Measurements from ENCODE around the gene RHBDF2. TPM values are rescaled to one million over a fixed set of nuclear protein-coding genes. Genes with fewer than 3 reads are reported as not detected.
"Not testable (repeated sequence)": the region's sequence is repeated elsewhere in the genome, so short reads cannot be mapped to it uniquely, and the experiment has no call there.

RHBDF2 gene
- total RNA-seq, 1 experiment from 2014 or later: 19.7 TPM

GRCh38 chr17:76534831-76535732 is 33.9 kb upstream of the RHBDF2 start:
- TF ChIP-seq CTCF (conservative IDR thresholded peaks at IDR 0.05): no peak
- Histone ChIP-seq H4K91ac (ENCODE audit: insufficient read length, low read depth, low read length) (no peak overlapping the region), H3K4me1 (ENCODE audit: insufficient read depth, low read length) (no peaks in the 10 kb centered on the region), H3K79me1 (ENCODE audit: insufficient read depth, low read depth, low read length, poor library complexity, severe bottlenecking) (no peaks in the 10 kb centered on the region), H2AK5ac (ENCODE audit: insufficient read length, low read length) (no peak overlapping the region), H3T11ph (ENCODE audit: low read length) (no peak overlapping the region), H2AFZ (ENCODE audit: low read length) (no peak overlapping the region), H4K8ac (replicated peaks; ENCODE audit: insufficient read length, low read depth, low read length) (no peak overlapping the region), H3K9ac (ENCODE audit: extremely low read depth, insufficient read length, low read length) (no peak overlapping the region), H3K9me3 (ENCODE audit: control insufficient read depth, low read depth, low read length) (no peaks in the 10 kb centered on the region), H3K4ac (ENCODE audit: low read depth, low read length) (no peak overlapping the region), H2BK120ac (ENCODE audit: low read depth, low read length, poor library complexity, severe bottlenecking) (no peak overlapping the region), H2BK5ac (ENCODE audit: insufficient read length, low read length) (no peak overlapping the region), H3K14ac (ENCODE audit: insufficient read depth, low read length) (no peak overlapping the region; the same call in 1 of the 2 replicates), H3K27me3 (ENCODE audit: insufficient read depth, low read length) (peaks cover 20% of the 10 kb centered on the region; the same call in 1 of the 2 replicates), H2BK20ac (ENCODE audit: low read depth, low read length, poor library complexity, severe bottlenecking) (no peak overlapping the region), H3K23ac (ENCODE audit: insufficient read length, low read depth, low read length) (no peak overlapping the region), H3K23me2 (ENCODE audit: insufficient read length, low read depth, low read length, poor library complexity, severe bottlenecking) (peaks cover 7% of the 10 kb centered on the region), H2BK12ac (ENCODE audit: insufficient read length, low read depth, low read length) (no peak overlapping the region), H4K5ac (ENCODE audit: insufficient read length, low read depth, low read length) (no peak overlapping the region), H3K56ac (ENCODE audit: insufficient read length, low read depth, low read length) (no peak overlapping the region), H3K27ac (ENCODE audit: insufficient read length, low read depth, low read length) (no peak overlapping the region), H4K20me1 (ENCODE audit: control insufficient read depth, insufficient read depth, insufficient read length) (peaks cover 4% of the 10 kb centered on the region), H2BK15ac (ENCODE audit: low read depth, low read length) (no peak overlapping the region), H3K18ac (ENCODE audit: insufficient read length, low read depth, low read length) (no peak overlapping the region), H3K79me2 (ENCODE audit: insufficient read depth, low read length) (no peaks in the 10 kb centered on the region), H3K4me2 (ENCODE audit: insufficient read depth, insufficient read length, low read length) (no peak overlapping the region)
- no peak for DNase-seq
- Mint-ChIP-seq H3K27me3 (ENCODE audit: low read depth) (peaks cover 65% of the 10 kb centered on the region), H3K36me3 (ENCODE audit: insufficient read depth in 1 of 3, low read depth in 3 of 3) (no peaks in the 10 kb centered on the region), H3K9me3 (no peaks in the 10 kb centered on the region), H3K4me1 (peaks cover 12 to 30% of the 10 kb centered on the region in 2 experiments), H3K4me3 (no peak overlapping the region), H3K27ac (no peak overlapping the region; a peak in 2 of 7 replicates)
- WGBS (ENCODE audit: extremely low coverage, insufficient read length, low lambda C conversion rate): no CpG with 5 or more reads among the region's 7 CpGs

- H4K8ac ChIP-seq (replicated peaks; ENCODE audit: insufficient read length, low read depth, low read length); H3K18ac ChIP-seq (ENCODE audit: insufficient read length, low read depth, low read length); H2BK12ac ChIP-seq (ENCODE audit: insufficient read length, low read depth, low read length); H3K27ac ChIP-seq (ENCODE audit: insufficient read length, low read depth, low read length); H3K23me2 ChIP-seq (ENCODE audit: insufficient read length, low read depth, low read length, poor library complexity, severe bottlenecking); H3K79me2 ChIP-seq (ENCODE audit: insufficient read depth, low read length); H3K23ac ChIP-seq (ENCODE audit: insufficient read length, low read depth, low read length); H3K4me1 ChIP-seq (ENCODE audit: insufficient read depth, low read length); H2BK120ac ChIP-seq (ENCODE audit: low read depth, low read length, poor library complexity, severe bottlenecking); H3K36me3 Mint-ChIP-seq (ENCODE audit: insufficient read depth in 1 of 3, low read depth in 3 of 3); H2BK5ac ChIP-seq (ENCODE audit: insufficient read length, low read length); H3K9ac ChIP-seq (ENCODE audit: extremely low read depth, insufficient read length, low read length); DNase-seq; H4K5ac ChIP-seq (ENCODE audit: insufficient read length, low read depth, low read length); H3K9me3 Mint-ChIP-seq; H3K4me2 ChIP-seq (ENCODE audit: insufficient read depth, insufficient read length, low read length); H3K79me1 ChIP-seq (ENCODE audit: insufficient read depth, low read depth, low read length, poor library complexity, severe bottlenecking); H3K14ac ChIP-seq (ENCODE audit: insufficient read depth, low read length); H3K4me3 Mint-ChIP-seq; H3K27ac Mint-ChIP-seq; H3K56ac ChIP-seq (ENCODE audit: insufficient read length, low read depth, low read length); H2AFZ ChIP-seq (ENCODE audit: low read length); H2BK20ac ChIP-seq (ENCODE audit: low read depth, low read length, poor library complexity, severe bottlenecking); H2AK5ac ChIP-seq (ENCODE audit: insufficient read length, low read length); H3K4ac ChIP-seq (ENCODE audit: low read depth, low read length); H4K20me1 ChIP-seq (ENCODE audit: control insufficient read depth, insufficient read depth, insufficient read length); H4K91ac ChIP-seq (ENCODE audit: insufficient read length, low read depth, low read length); H3T11ph ChIP-seq (ENCODE audit: low read length); H3K9me3 ChIP-seq (ENCODE audit: control insufficient read depth, low read depth, low read length); H2BK15ac ChIP-seq (ENCODE audit: low read depth, low read length): not testable (repeated sequence)
- H3K27me3 ChIP-seq (ENCODE audit: insufficient read depth, low read length): peaks cover 11% of the 10 kb centered on the region; the same call in 1 of the 2 replicates
- Mint-ChIP-seq H3K4me1 (peaks cover 13 to 33% of the 10 kb centered on the region in 2 experiments; a peak in 3 of 4 replicates), H3K27me3 (ENCODE audit: low read depth) (peaks cover 53% of the 10 kb centered on the region)
- no CpG with 5 or more reads among the region's 9 CpGs for WGBS (ENCODE audit: extremely low coverage, insufficient read length, low lambda C conversion rate)
Measured at GRCh38 chr17:76533640-76534359, 32.6 kb upstream of the RHBDF2 start.

Data from H9 (cell line).